HuH-7 (cell line): ENCODE data around the gene BSDC1.
"Not testable (repeated sequence)": the region's sequence is repeated elsewhere in the genome, so short reads cannot be mapped to it uniquely, and the experiment has no call there.

ENCODE experiments used
- DNase-seq: peaks from one replicate; pipeline ENCODE4 v3.0.0; 2011; ENCODE audit warnings: low spot score

BSDC1 gene

DNA sequence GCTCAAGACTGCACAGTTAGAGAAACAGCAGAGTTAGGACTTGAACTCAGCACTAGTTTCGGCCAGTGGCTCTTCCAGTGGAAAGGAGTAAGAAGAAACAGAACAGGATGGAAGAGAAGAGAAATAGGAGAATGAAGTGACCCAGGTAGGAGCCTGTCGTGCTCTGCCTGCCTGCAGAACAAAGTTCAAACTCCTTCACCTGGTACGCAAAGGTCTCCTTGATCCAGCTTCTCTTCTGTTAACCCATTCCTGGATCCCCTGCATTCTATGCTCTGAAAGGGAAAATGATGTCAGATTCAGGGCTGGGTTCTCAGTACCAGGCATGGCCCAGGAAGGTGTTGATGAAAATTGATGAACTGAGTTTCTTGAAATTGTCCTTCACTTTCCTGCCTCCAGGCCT lies 35.8 kb downstream of the BSDC1 start:
- no peak for DNase-seq

DNA sequence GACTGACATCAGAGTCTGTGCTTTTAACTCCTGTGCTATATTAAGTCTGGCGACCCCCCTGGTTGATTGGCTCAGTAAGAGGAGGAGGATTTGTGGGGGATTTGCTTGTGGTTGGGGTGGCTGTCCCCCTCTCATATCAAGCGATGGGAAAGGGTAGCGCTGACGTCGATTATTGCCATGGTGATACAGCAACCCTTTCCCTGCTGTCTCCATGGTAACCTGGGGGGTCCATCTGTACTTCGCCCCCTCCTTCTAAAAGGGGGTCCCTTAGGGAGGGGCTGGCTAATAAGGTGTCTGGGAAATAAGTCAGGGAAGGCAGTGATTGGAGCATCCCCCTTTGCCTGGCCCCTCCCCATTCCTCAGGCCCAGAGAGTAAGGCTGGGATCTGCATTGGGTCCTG lies 36.6 kb downstream of the BSDC1 start:
- DNase-seq = no peak

DNA sequence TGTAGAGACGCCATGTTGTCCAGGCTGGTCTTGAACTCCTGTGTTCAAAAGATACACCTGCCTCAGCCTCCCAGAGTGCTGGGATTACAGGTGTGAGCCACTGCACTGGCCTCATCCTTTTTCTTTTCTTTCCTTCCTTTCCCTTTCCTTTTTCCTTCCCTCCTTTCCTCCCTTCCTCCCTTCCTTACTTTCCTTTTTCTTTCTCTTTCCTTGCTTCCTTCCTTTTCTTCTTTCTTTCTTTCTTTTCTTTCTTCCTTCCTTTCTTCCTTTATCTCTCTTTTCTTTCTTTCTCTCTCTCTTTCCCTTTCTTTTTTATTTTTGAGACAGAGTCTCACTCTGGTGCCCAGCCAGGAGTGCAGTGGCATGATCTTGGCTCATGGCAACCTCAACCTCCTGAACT lies 37.8 kb downstream of the BSDC1 start:
- no peak for DNase-seq

DNA sequence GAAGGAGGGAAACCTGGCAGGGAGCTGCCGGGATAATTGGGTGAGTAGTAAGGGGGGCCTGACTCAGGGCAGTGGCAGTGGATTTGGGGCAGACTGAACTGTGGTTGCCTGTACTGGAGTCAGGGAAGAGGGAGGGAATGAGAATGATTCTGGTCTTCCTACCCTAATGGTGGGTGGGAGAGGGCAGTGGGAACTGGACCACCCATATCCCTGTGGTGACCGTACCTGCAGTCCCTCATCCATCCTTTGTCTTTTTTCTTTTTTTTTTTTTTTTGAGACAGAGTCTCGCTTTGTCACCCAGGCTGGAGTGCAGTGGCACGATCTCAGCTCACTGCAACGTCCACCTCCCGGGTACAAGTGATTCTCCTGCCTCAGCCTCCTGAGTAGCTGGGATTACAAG lies 38.5 kb downstream of the BSDC1 start:
- DNase-seq = not testable (repeated sequence)

DNA sequence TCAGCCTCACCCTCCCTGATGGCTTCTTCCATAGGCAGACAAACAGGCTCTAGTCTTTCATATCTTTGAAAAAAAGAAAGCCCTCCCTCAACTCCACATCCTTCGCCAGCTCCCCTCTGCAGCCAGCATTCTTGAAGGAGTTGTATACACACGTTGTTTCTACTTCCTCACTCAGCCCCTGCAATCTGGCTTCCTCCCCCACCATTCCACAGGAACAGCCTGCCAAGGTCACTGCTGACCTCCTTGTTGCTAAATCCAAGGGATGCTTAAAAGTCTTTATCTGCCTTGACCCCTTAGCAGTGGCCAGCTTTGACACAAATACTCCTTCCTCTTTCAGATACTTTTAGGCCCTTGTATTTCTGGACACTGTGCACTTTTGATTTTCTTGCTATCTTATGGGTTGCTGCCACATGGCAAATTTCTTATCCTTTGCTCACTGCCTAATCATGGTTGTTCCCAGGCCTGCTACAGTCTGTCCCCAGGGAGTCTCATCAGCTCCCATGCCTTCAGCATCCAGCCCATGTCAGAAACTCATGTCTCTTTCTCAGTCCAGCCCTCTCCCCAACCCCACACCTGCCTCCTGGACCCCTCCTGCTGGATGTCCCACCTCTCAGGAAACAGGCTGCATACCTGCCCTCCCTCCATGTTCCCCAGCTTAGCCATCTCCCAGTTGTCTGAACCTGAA lies 40.2 kb downstream of the BSDC1 start:
- no peak for DNase-seq

DNA sequence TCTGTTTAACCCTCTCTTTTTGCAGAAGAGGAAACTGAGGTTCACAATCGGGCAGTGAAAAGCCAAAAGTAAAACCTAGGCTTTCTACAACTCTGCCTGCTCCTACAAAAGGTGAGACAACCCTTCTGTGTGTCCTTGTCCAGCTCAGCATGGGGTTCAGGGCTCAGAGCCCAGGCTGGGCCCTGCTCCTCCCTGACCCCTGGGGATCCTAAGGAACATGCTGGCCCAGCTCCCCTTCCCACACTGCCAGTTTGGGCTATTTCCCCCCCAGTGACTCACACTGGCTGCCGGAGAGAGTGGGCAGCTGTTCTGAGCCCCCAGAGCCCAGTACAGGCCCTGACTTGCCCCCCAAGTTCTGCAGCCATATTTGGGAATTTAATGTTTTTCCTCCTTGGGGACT lies 40.8 kb downstream of the BSDC1 start:
- DNase-seq = no peak

DNA sequence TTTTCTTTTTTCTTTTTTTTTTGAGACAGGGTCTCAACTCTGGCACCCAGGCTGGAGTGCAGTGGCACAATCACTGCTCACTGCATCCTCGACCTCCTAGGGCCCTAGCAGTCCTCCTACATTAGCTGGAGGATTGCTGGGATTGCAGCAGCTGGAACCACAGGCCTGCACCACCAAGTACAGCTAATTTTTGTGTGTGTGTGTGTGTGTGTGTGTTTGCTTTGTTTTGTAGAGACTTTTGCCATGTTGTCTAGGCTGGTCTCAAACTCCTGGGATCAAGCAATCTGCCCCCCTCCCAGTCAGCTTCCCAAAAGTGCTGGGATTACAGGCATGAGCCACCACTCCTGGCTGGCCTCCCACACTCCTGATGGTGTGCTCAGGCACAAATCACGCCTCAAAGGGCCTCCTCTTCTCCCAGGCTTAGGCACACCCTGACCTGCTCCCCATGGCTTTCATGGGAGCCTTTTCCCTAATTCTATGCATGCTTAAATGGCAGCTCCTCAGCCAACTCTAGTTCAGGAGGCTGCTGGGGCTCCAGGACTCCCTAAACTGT lies 41.3 kb downstream of the BSDC1 start:
- no peak for DNase-seq

DNA sequence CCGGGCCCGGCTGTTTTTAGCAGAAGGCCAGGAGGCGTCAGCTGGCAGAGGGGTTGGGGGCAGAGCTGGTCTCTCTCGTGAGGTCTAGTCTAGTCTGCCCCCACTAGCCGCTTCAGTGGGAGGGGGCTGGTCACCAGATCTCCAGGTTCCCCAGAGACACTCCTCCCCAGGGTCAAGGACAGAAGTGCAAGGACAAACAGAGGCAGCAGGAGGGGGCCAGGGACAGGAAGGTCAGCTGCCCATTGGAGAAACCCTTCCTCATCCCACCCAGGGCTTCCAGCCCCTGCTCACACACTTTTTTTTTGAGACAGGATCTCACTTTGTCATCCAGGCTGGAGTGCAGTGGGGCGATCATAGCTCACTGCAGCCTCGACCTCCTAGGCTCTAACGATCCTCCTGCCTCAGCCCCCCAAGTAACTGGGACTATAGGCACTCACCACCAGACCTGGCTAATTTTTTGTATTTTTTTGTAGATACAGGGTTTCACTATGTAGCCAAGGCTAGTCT lies 41.9 kb downstream of the BSDC1 start:
- no peak for DNase-seq

DNA sequence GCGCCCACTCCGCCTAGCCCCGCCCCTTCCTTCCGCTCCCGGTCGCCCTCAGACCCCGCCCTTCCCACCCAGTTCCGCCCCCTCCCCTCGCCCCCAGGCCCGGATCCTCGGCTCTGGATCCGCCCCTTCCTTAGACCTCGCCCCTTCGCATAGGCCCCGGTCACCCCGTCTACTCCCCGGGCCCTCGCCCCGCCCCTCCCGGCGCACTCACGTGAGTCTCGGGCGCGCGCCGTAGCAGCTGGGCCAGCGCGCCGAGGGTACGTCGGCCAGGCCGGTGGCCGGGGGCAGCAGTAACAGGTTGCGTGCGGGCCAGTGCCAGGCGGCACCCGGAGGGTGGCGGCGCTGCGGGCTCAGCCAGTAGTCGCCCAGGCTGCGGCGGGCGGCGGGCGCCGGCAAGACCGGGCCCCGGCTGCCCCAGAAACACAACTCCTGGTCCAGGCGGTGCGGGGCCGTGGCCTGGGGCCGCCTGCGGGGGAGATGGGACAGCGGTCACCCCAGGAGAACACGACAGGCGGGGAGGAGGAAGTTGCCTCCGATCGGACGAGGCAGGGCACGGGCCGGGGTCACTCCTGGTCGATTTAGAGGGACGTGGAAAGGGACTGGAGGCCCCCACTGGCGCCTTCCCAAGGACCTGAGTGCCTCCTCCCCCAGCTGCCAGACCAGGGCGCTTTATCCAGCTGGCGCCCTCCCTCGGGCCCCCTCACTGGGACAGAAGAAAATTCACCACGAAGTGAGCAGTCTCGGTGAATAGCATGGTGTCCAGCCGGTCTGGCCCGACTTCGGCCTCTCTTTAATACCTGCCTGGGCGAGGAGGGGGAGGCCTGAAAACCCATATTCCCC lies 42.6 kb downstream of the BSDC1 start:
- DNase-seq = peak; percentile 96

DNA sequence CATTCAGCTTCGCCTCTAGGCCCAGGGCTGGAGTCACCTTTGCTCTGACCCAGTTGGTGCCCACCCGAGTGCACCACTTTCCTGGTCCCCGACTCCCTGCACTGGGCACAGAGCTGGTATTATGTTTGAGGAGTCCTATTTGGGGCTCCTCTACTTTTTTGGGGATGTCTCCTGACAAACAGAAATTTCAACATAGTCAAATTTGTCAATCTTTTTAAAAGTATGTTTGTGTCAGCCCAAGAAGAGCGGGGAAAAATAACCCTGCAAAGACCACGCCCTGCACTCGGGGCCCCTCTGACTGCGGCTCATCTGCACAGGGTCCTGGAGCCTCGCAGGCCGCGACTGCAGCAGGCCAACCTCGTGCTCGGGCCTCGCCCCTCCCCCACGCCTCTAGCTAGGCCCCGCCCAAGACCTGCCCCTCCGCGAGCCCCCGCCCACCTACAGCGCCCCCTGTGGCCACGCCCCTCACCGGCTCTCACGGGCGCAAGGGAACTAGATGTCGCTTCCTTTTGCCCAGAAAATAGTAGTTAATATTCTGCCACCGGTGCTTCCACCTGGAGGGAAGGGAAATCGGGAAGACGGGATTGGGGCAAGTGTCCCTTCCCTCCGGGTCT lies 43.3 kb downstream of the BSDC1 start:
- DNase-seq = peak; percentile 73

DNA sequence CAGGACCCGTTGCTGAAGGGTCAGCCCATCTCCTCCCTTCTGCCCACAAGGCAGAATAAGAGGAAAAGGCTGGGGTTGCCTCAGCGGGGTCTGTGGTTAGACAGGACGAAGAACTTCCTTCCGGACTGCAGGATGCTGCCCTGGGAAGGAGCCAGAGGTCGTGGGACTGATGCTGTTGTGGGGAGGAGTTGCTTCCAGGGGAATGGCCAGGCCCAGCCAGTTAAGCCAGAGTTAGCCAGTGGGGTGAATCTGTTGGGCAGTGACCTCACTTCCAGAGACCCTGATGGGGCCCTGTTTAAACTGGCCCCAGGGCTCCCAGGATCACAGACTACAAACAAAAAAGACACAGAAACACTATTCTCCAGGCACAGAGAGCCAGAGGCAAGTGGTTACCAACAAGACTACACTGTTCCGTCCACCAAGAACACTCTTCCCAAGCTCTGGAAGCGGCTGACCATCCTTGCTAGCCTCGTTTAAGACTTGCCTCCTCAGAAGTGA lies 45.0 kb downstream of the BSDC1 start:
- DNase-seq = no peak

DNA sequence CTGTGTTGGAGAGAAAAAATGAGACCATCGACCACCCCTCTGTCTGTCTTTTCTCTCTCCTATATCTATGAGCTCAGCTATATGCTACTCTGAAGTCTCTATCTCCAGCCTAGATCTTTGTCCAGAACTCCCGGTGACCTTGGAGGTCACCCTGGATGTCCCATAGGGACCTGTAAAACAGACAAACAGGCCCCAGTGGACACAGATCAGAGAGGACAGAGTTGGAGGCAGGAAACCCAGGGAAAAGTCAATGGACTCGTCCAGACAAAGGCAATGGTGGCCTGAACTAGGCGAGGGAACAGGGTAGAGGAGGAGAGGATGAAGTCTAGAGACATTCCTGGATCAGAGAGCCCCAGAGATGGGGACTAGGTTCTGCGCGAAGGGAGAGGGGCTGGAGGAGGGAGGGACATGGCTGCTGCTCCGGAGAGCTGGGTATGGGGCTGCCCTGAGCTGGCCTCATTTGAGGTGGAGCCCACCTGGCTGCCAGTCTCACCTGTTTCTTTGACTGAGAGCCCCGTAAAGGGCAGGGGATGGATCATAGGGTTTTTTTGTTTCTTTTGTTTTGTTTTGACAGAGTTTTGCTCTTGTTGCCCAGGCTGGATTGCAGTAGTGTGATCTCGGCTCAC lies 47.6 kb downstream of the BSDC1 start:
- no peak for DNase-seq

DNA sequence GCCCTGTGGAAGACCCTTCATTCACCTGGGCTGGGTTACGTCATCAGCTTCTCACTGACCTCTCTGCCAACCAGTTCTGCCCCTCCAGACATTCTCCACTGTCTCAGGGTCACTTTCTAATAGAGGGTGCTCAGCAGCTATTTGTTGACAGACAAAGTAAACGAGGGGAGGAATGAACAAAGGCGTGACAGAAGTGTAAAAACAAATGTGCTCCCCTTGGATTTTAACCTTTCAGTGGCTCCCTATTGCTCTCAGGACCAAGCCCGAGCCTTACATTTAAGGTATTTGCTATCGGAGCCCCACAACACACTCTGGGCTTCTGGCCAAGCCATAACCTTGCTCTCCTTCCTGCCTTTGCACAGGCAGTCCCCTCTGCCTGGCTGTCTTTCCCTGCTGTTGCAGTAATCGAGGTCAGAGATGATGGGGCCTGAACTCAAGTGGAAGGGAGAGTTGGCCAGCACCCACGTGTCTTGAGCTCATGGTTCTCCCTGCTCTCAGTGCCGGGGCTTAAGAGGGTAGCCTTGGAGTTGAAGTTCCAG lies 48.9 kb downstream of the BSDC1 start:
- DNase-seq = no peak

DNA sequence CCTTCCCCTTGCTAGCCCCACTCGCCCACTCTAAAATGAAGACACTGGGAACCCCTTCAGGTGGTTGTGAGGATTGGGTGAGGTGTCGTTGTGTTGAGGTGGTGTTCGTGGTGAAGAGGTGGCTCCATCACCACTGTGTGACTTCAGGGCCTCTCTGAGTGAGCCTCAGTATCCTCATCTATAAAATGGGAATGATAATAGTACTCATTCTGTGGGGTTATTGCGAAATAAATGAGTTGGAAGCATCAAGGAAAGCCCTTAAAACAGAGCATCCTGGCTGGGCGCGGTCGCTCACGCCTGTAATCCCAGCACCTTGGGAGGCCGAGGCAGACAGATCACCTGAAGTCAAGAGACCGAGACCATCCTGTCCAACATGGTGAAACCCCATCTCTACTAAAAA lies 51.5 kb downstream of the BSDC1 start:
- DNase-seq = no peak

DNA sequence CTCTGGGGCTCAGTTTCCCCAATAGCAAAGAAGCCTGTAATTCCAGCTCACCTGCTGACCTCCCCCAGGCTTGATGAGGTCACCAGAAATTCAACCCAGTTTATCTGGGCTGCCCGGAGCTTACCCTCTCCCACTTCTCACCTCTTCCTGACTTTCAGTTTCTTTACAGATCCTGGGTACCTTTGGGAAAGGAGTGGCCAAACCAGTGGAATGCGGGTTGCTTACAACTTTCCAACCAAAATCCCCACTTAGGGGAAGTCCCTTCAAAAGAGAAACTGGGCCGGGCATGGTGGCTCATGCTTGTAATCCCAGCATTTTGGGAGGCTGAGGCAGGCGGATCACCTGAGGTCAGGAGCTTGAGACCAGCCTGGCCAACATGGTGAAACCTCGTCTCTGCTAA lies 52.3 kb downstream of the BSDC1 start:
- DNase-seq = no peak

DNA sequence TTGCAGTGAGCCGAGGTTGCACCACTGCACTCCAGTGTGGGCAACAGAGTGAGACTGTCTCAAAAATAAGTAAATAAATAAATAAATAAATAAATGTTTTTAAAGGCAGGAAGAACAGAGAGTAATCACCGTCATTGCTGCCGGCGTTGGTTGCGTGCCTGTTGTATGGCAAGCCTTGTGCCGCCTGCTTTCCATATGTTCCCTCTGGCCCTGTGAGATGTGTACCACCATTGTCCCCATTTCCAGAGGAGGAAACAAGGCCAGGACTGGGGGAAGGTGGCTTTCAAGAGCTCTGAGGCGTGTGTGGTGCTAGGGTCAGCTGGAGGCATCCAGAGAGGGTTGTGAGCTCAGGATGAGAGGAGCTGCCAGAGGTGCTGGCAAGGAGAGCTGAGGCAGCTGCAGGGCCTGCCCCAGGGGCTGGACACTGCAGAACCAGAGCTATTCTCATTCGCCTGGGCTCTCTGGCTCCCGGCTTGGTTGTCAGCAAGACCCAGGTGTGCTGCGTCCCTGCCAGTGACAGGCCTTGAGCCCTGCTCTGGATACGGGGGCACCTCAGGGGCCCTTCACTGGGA lies 53.0 kb downstream of the BSDC1 start:
- no peak for DNase-seq

DNA sequence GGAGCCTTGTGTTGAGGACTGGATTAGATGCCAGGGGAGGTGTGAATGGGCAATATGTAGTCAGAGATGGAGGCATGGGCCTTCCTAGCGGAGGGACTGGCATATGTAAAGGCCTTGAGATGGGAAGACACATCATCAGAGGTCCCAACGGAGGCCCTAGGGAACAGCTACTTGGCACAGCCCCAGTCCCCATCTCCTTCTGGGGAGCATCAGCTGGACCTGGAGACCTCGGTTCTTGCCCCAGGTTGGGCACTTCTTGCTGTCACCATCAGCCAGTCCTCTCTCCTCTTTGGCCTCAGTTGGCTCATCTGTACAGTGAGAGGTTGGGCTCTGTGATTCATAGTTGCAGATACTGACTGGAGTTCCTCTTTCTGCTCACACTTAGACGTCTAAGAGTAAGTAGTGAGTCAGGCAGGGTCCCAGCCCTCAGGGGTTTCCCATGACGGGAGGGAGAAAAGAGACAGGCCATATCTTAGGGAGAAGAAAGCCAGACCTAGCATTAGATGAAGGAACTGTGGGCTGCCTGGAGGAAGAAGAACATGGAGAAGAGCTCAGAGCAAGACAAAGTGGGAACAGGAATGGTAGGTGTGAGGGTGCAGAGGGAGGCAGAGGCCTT lies 54.8 kb downstream of the BSDC1 start:
- no peak for DNase-seq

DNA sequence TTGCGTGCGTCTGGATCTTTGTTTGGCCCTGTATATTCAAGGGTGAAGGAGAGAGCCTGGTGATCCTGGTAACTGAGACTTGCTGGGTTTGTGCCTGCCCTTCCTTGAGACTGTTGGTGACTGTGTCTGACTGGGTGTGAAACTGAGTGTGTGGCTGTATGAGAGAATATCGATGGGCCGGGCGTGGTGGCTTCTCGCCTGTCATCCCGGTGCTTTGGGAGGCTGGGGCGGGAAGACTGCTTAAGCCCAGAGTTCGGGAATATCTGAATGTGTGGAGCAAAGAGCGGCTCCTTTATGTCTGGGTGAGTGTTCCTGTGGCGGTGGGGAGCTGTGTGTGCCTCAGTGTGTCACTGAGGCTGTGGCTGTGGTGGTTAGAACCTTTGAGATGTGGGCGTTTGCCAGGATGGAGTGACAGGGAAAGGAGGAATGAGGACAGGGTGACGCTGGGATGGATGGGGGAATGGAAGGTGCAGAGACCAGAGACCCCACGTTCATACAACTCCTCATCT lies 55.5 kb downstream of the BSDC1 start:
- DNase-seq = no peak

DNA sequence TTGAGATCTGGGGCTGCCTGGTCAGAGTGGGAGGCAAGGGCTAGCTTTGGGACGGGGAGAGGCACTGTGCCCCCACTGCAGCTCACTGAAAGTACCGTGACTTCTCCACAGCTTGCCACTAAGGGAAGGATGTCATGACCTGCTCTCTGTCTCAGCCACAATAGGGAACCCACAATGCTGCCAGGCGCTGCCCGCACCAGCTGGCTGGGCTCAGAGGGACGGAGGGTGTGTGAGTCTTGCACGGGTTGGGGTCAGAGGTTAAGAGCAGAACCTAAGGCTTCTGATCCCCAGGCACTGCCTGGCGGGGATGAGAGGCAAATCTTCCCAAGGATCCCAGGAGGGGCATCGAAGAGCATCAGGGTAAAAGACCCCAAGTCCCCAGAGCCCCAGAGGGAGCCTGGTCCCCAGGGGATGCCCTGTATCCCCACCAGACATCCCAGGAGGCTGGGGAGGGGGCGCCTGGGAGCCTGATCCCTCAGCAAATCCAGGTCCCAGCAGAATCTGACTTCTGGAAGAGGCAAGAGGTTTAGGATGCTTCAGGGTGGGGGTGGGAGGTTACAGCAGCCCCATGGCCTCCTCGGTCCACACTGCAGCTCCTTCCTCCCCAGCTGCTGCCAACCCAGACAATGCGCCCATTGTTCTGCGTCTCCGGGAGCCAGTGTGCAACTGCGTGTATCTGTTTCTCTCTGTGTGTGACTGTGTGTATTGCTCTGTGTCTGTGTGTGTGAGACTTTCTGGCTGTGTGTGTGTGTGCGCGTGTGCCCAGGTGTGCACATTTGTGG lies 56.2 kb downstream of the BSDC1 start:
- DNase-seq = peak; percentile 60
